GM12878 (cell line): ENCODE measurements around the gene SH3BP5. TPM values are rescaled to one million over a fixed set of nuclear protein-coding genes. Genes with fewer than 3 reads are reported as not detected.
A peak's percentile ranks its signal among the peaks of the same experiment; 100 is the strongest.

Source experiments
- ATAC-seq: fragments of 200-7000 bp; cut with Tn5 transposase; 3 replicates; pipeline ENCODE4 v1.9.1; 2020; ENCODE audit warnings: mild to moderate bottlenecking, moderate library complexity
- BruUV-seq: library from RNA; stranded (reverse); fragments of 400-500 nt; replicated peaks from 2 replicates; lab custom pipeline; 2021; lab: Mats Ljungman, UMichigan
- CTCF ChIA-PET: fragments of 300-600 bp; sonication (Branson Sonifier 250); formaldehyde crosslinking; extraction: SDS; loops from one replicate; lab custom pipeline; 2021; ENCODE audit warnings: inconsistent platforms; lab: Yijun Ruan, JAX
- POLR2A ChIA-PET: fragments of 350-600 bp; formaldehyde crosslinking; extraction: SDS; loops from one replicate; lab custom pipeline; 2021; ENCODE audit warnings: inconsistent platforms; lab: Charles Lee
- RAD21 ChIA-PET: fragments of 300-600 bp; sonication (Branson Sonifier 250); formaldehyde crosslinking; loops from one replicate; lab custom pipeline; 2023; ENCODE audit warnings: antibody characterized with exemption; ENCODE audit not compliant: unreplicated experiment; lab: Charles Lee
- SMC1A ChIA-PET: fragments of 300-600 bp; sonication (Branson Sonifier 250); formaldehyde crosslinking; loops from one replicate; lab custom pipeline; 2023; ENCODE audit not compliant: unreplicated experiment, uncharacterized antibody; lab: Charles Lee
- DNase-seq: peaks from one replicate; pipeline ENCODE4 v3.0.0-alpha.2; 2011; ENCODE audit warnings: low read depth, low spot score
- FAIRE-seq: peaks from 3 replicates; lab custom pipeline; 2011; peaks lifted over from hg19 to GRCh38; lab: Jason Lieb, UNC
- H2AFZ ChIP-seq: 2 replicates; pipeline ENCODE4 v1.6.0; 2011; ENCODE audit warnings: low read depth, low read length, control low read depth; ENCODE audit not compliant: control insufficient read depth
- H3K27ac ChIP-seq: 2 replicates; pipeline ENCODE4 v1.5.1; 2011; ENCODE audit warnings: control low read depth; ENCODE audit not compliant: control insufficient read depth, insufficient read depth
- H3K27me3 ChIP-seq, 2 experiments: replicated peaks in 1 of 2; 2 replicates each; pipeline versions ENCODE4 v1.6.0 to v1.6.1; 2011; ENCODE audit warnings: low read length in 1 of 2; ENCODE audit not compliant: control insufficient read depth in 2 of 2, insufficient read depth in 2 of 2
- H3K36me3 ChIP-seq, 2 experiments: 2 replicates each; pipeline ENCODE4 v1.5.1; 2011; ENCODE audit warnings: low read length in 1 of 2; ENCODE audit not compliant: control insufficient read depth in 2 of 2, insufficient read depth in 2 of 2
- H3K4me1 ChIP-seq: 2 replicates; pipeline ENCODE4 v1.6.1; 2011; ENCODE audit warnings: mild to moderate bottlenecking, low read length, moderate library complexity, mixed read lengths; ENCODE audit not compliant: control insufficient read depth, insufficient read depth
- H3K4me2 ChIP-seq: 2 replicates; pipeline ENCODE4 v1.6.0; 2011; ENCODE audit warnings: control low read depth; ENCODE audit not compliant: control insufficient read depth, insufficient read depth
- H3K4me3 ChIP-seq: fragments of 200-600 bp; sonication (generic); 2 replicates; pipeline ENCODE4 v1.5.1; 2016
- H3K79me2 ChIP-seq: 2 replicates; pipeline ENCODE4 v1.6.0; 2011; ENCODE audit warnings: low read length; ENCODE audit not compliant: control insufficient read depth, insufficient read depth
- H3K9ac ChIP-seq: 2 replicates; pipeline ENCODE4 v1.8.0; 2011; ENCODE audit warnings: low read length, control low read depth, mixed read lengths; ENCODE audit not compliant: control insufficient read depth, insufficient read depth
- H3K9me3 ChIP-seq: replicated peaks from 3 replicates; pipeline ENCODE4 v1.5.1; 2011; ENCODE audit warnings: mild to moderate bottlenecking, low read length; ENCODE audit not compliant: control insufficient read depth, insufficient read depth
- H4K20me1 ChIP-seq: 2 replicates; pipeline ENCODE4 v1.6.0; 2011; ENCODE audit not compliant: control insufficient read depth, insufficient read depth
- CEBPB ChIP-seq, 2 experiments: fragments of 150-350 bp in 1 of 2; IDR thresholded peaks; 2 replicates each; pipeline ENCODE4 v1.6.1; 2012 to 2014; ENCODE audit warnings: low read depth in 2 of 2, low read length in 2 of 2, borderline replicate concordance in 1 of 2, inconsistent platforms in 1 of 2
- CHD4 ChIP-seq: fragments of 200-600 bp; sonication (generic); IDR thresholded peaks from 2 replicates; pipeline ENCODE4 v1.6.1; 2016; ENCODE audit warnings: mild to moderate bottlenecking
- HDGF ChIP-seq: fragments of 450-650 bp; IDR thresholded peaks from 2 replicates; pipeline ENCODE4 v1.6.1; 2016; ENCODE audit warnings: antibody characterized with exemption
- IKZF1 ChIP-seq: fragments of 450-650 bp; conservative IDR thresholded peaks from 2 replicates; pipeline ENCODE4 v1.6.1; 2017; ENCODE audit warnings: antibody characterized with exemption, mild to moderate bottlenecking
- JUNB ChIP-seq: IDR thresholded peaks from 2 replicates; pipeline ENCODE4 v1.6.1; 2016; ENCODE audit warnings: antibody characterized with exemption, mild to moderate bottlenecking
- MEF2A ChIP-seq: IDR thresholded peaks from 2 replicates; pipeline ENCODE4 v1.6.1; 2011; ENCODE audit warnings: low read depth, mild to moderate bottlenecking, low read length, moderate library complexity; ENCODE audit not compliant: insufficient read depth
- POLR2AphosphoS5 ChIP-seq: IDR thresholded peaks from 2 replicates; pipeline ENCODE4 v1.6.1; 2011; ENCODE audit warnings: mild to moderate bottlenecking, low read length, inconsistent platforms
- SPI1 ChIP-seq: IDR thresholded peaks from 2 replicates; pipeline ENCODE4 v1.6.1; 2011; ENCODE audit warnings: low read depth, mild to moderate bottlenecking, low read length, moderate library complexity, borderline replicate concordance; ENCODE audit not compliant: insufficient read depth
- SRF ChIP-seq, 2 experiments: IDR thresholded peaks; 2 replicates each; pipeline ENCODE4 v1.6.1; 2011; ENCODE audit warnings: low read depth in 2 of 2, low read length in 2 of 2, mild to moderate bottlenecking in 1 of 2, moderate library complexity in 1 of 2
- SUZ12 ChIP-seq: fragments of 200-600 bp; sonication (generic); IDR thresholded peaks from one replicate; pipeline ENCODE4 v1.6.1; 2018; ENCODE audit warnings: antibody characterized with exemption, mild to moderate bottlenecking; ENCODE audit not compliant: unreplicated experiment
- TAF1 ChIP-seq: IDR thresholded peaks from 2 replicates; pipeline ENCODE4 v1.6.1; 2011; ENCODE audit warnings: mild to moderate bottlenecking, low read depth, low read length, borderline replicate concordance
- USF1 ChIP-seq: IDR thresholded peaks from 2 replicates; pipeline ENCODE4 v1.6.1; 2011; ENCODE audit warnings: borderline replicate concordance, low read depth, mild to moderate bottlenecking, moderate library complexity, mixed read lengths, low read length; ENCODE audit not compliant: insufficient read depth; ENCODE audit errors: extremely low read length
- YY1 ChIP-seq: IDR thresholded peaks from 2 replicates; pipeline ENCODE4 v1.6.1; 2011; ENCODE audit warnings: low read depth, mild to moderate bottlenecking, low read length
- ZBTB4 ChIP-seq: fragments of 450-650 bp; formaldehyde crosslinking; IDR thresholded peaks from 2 replicates; pipeline ENCODE4 v1.4.0; 2022; ENCODE audit warnings: mild to moderate bottlenecking, moderate library complexity
- ZZZ3 ChIP-seq: IDR thresholded peaks from 2 replicates; pipeline ENCODE4 v1.6.1; 2011; ENCODE audit warnings: low read depth; ENCODE audit not compliant: control insufficient read depth, insufficient read length
- WGBS: methylation state at CpG from one replicate; pipeline ENCODE4 v1.1.6; 2016; ENCODE audit warnings: low lambda C conversion rate; ENCODE audit not compliant: insufficient replicate concordance, insufficient coverage; ENCODE audit errors: missing lambda C conversion rate; 5-methylcytosine and 5-hydroxymethylcytosine counted together
- in situ Hi-C: fragments of 300-500 bp; cut with MboI; formaldehyde crosslinking; loops from 9 replicates; pipeline ENCODE4 v1.14.3; 2018; ENCODE audit warnings: mixed read lengths
- intact Hi-C: fragments of 100-400 bp; cut with micrococcal nuclease; formaldehyde crosslinking; loops from one replicate; pipeline ENCODE4 v1.14.2; 2022; ENCODE audit not compliant: unreplicated experiment
- polyA plus RNA-seq, 11 experiments: library from polyadenylated mRNA; depleted of rRNA in 4 of 11; unstranded in 6 of 11; stranded (reverse) in 5 of 11; fragments of >200 nt; fragmentation: Nextera tagmentation in 4 of 11; fragmentation: Illumina TruSeq in 1 of 11; extraction: Ambion mirVana in 4 of 11; extraction: Trizol in 1 of 11; gene quantifications; 1 replicate in 1 of 11; 2 replicates in 10 of 11; pipeline versions ENCODE4 v1.2.1 to v1.2.3, GENCODE V29; 2011 to 2016; ENCODE audit warnings: inconsistent platforms in 2 of 11, missing spikeins in 2 of 11, low read depth in 1 of 11
- total RNA-seq, 4 experiments: library from RNA; depleted of rRNA in 3 of 4; stranded (reverse); fragments of >200 nt in 3 of 4; fragmentation: Illumina TruSeq in 1 of 4; extraction: Trizol in 1 of 4; gene quantifications; 2 replicates each; pipeline versions ENCODE4 v1.2.1 to v1.2.3, GENCODE V29; 2013 to 2021

Gene SH3BP5
- total and polyA plus RNA-seq, 10 of the 15 experiments (the other 5 are each of a cell fraction or from before 2014, with no cell fraction given), result 14.9 to 87.5 (median 43.7) TPM

- intact Hi-C loops (no loop called here), in situ Hi-C loops (no loop called here)
- H3K4me3 ChIP-seq, result no peak overlapping the region
- peaks cover 17 to 38% of the 10 kb centered on the region in 2 experiments for H3K36me3 ChIP-seq
- no peak overlapping the region for H2AFZ ChIP-seq
- POLR2A ChIA-PET, result no interaction called here
- CTCF ChIA-PET, result no interaction called here
- no peak for ATAC-seq
- TF ChIP-seq MEF2A, result no peak
- no peak for TF ChIP-seq SPI1
- no peak for TF ChIP-seq CHD4
- no peak overlapping the region for H3K9ac ChIP-seq
- no peak overlapping the region for H3K4me2 ChIP-seq
- BruUV-seq, result no TSS peak
- RAD21 ChIA-PET, result no interaction called here
- H3K9me3 ChIP-seq, result no peaks in the 10 kb centered on the region; the same call in 2 of the 3 replicates
- peaks cover 9% of the 10 kb centered on the region; the same call in 1 of the 2 replicates for H3K4me1 ChIP-seq
- 91% methylated on average over 12 of the region's 13 CpGs for WGBS
- no peaks in the 10 kb centered on the region; the same call in 1 of the 2 replicates for H4K20me1 ChIP-seq
- peaks cover 5% of the 10 kb centered on the region for H3K79me2 ChIP-seq
- FAIRE-seq, result no peak
- no peaks in the 10 kb centered on the region for H3K27me3 ChIP-seq
- no peak for DNase-seq
- SMC1A ChIA-PET, result no interaction called here
- no peak overlapping the region for H3K27ac ChIP-seq
These were observed 28.7 kb downstream of the SH3BP5 start for GRCh38 chr3:15303728-15304127.

GRCh38 chr3:15303216-15303615, 29.2 kb downstream of the SH3BP5 start:
- WGBS, result 99% methylated on average over 8 of the region's 8 CpGs
- Histone ChIP-seq H3K9me3 (no peaks in the 10 kb centered on the region; the same call in 2 of the 3 replicates), H3K36me3 (peaks cover 17 to 38% of the 10 kb centered on the region in 2 experiments), H3K4me2 (no peak overlapping the region), H3K79me2 (peaks cover 5% of the 10 kb centered on the region), H3K4me1 (peaks cover 9% of the 10 kb centered on the region; the same call in 1 of the 2 replicates), H4K20me1 (no peaks in the 10 kb centered on the region; the same call in 1 of the 2 replicates), H3K27ac (no peak overlapping the region), H2AFZ (no peak overlapping the region), H3K27me3 (no peaks in the 10 kb centered on the region), H3K4me3 (no peak overlapping the region), H3K9ac (no peak overlapping the region)
- BruUV-seq, result TSS peak; percentile 50
- ATAC-seq, result no peak
- POLR2A ChIA-PET, result no interaction called here
- DNase-seq, result no peak
- SMC1A ChIA-PET, result no interaction called here
- RAD21 ChIA-PET, result no interaction called here
- CTCF ChIA-PET, result no interaction called here
- in situ Hi-C loops (no loop called here), intact Hi-C loops (no loop called here)
- no peak for FAIRE-seq
- TF ChIP-seq POLR2AphosphoS5 (no peak), HDGF (no peak), ZZZ3 (no peak), SPI1 (no peak), IKZF1 (no peak), ZBTB4 (CRISPR knock-in tag) (no peak), CEBPB (IDR thresholded peaks at IDR 0.05; ENCODE audit: borderline replicate concordance in 1 of 2, low read depth in 2 of 2, low read length in 2 of 2) (no peak), USF1 (no peak), JUNB (no peak), YY1 (no peak), SUZ12 (no peak), TAF1 (no peak), SRF (IDR thresholded peaks at IDR 0.05; ENCODE audit: low read depth in 2 of 2, low read length in 2 of 2) (no peak)
